Ishikawa (cell line): ENCODE measurements around the gene POU3F2.

ENCODE experiments used
- CEBPB ChIP-seq: IDR thresholded peaks from 2 replicates; pipeline ENCODE4 v1.6.1; 2012
- EGR1 ChIP-seq: IDR thresholded peaks from 2 replicates; pipeline ENCODE4 v1.6.1; 2012
- EP300 ChIP-seq: IDR thresholded peaks from 2 replicates; pipeline ENCODE4 v1.6.1; 2012; ENCODE audit warnings: borderline replicate concordance
- FOXM1 ChIP-seq: IDR thresholded peaks from 2 replicates; pipeline ENCODE4 v1.6.1; 2012; ENCODE audit warnings: low read depth, borderline replicate concordance
- RAD21 ChIP-seq: IDR thresholded peaks from 2 replicates; pipeline ENCODE4 v1.6.1; 2012; ENCODE audit warnings: low read depth
- TCF12 ChIP-seq: IDR thresholded peaks from 2 replicates; pipeline ENCODE4 v1.6.1; 2012; ENCODE audit warnings: low read depth
- TEAD4 ChIP-seq: IDR thresholded peaks from 2 replicates; pipeline ENCODE4 v1.6.1; 2012
- YY1 ChIP-seq: IDR thresholded peaks from 2 replicates; pipeline ENCODE4 v1.6.1; 2012; ENCODE audit warnings: low read depth
- TF ChIP-seq, protein P1 (sequence below): IDR thresholded peaks from 2 replicates; pipeline ENCODE4 v1.6.1; 2012
- TF ChIP-seq, protein P2 (sequence below): IDR thresholded peaks from 2 replicates; pipeline ENCODE4 v1.6.1; 2012; ENCODE audit warnings: low read depth, mild to moderate bottlenecking
- TF ChIP-seq, protein P3 (sequence below): IDR thresholded peaks from 2 replicates; pipeline ENCODE4 v1.6.1; 2012

- TF ChIP-seq TEAD4 (no peak), EP300 (no peak), YY1 (no peak), FOXM1 (no peak), RAD21 (no peak), EGR1 (no peak), TCF12 (no peak), CEBPB (no peak)
- TF ChIP-seq, protein P1, sequence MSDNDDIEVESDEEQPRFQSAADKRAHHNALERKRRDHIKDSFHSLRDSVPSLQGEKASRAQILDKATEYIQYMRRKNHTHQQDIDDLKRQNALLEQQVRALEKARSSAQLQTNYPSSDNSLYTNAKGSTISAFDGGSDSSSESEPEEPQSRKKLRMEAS, result no peak
- TF ChIP-seq, protein P2, sequence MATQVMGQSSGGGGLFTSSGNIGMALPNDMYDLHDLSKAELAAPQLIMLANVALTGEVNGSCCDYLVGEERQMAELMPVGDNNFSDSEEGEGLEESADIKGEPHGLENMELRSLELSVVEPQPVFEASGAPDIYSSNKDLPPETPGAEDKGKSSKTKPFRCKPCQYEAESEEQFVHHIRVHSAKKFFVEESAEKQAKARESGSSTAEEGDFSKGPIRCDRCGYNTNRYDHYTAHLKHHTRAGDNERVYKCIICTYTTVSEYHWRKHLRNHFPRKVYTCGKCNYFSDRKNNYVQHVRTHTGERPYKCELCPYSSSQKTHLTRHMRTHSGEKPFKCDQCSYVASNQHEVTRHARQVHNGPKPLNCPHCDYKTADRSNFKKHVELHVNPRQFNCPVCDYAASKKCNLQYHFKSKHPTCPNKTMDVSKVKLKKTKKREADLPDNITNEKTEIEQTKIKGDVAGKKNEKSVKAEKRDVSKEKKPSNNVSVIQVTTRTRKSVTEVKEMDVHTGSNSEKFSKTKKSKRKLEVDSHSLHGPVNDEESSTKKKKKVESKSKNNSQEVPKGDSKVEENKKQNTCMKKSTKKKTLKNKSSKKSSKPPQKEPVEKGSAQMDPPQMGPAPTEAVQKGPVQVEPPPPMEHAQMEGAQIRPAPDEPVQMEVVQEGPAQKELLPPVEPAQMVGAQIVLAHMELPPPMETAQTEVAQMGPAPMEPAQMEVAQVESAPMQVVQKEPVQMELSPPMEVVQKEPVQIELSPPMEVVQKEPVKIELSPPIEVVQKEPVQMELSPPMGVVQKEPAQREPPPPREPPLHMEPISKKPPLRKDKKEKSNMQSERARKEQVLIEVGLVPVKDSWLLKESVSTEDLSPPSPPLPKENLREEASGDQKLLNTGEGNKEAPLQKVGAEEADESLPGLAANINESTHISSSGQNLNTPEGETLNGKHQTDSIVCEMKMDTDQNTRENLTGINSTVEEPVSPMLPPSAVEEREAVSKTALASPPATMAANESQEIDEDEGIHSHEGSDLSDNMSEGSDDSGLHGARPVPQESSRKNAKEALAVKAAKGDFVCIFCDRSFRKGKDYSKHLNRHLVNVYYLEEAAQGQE, result no peak
- TF ChIP-seq, protein P3, sequence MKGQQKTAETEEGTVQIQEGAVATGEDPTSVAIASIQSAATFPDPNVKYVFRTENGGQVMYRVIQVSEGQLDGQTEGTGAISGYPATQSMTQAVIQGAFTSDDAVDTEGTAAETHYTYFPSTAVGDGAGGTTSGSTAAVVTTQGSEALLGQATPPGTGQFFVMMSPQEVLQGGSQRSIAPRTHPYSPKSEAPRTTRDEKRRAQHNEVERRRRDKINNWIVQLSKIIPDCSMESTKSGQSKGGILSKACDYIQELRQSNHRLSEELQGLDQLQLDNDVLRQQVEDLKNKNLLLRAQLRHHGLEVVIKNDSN, result no peak
Measured at GRCh38 chr6:98787435-98787834, 46.9 kb upstream of the POU3F2 start.
